AG10803 (cell line): ENCODE measurements around the gene GGACT.

Experiments
- DNase-seq: peaks from one replicate; pipeline ENCODE4 v3.0.0; 2010; ENCODE audit warnings: low read depth
- H3K4me3 ChIP-seq: 2 replicates; pipeline ENCODE4 v1.5.1; 2011; ENCODE audit warnings: mild to moderate bottlenecking, low read length, control low read depth
- CTCF ChIP-seq: conservative IDR thresholded peaks from 2 replicates; pipeline ENCODE4 v1.5.1; 2011; ENCODE audit warnings: mild to moderate bottlenecking, low read length, control low read depth, inconsistent platforms

The GGACT gene

GRCh38 chr13:100559886-100560285 lies 28.7 kb downstream of the GGACT start:
- no peak for TF ChIP-seq CTCF
- H3K4me3 ChIP-seq = no peak overlapping the region
- no peak for DNase-seq

- no peak overlapping the region for H3K4me3 ChIP-seq
- no peak for DNase-seq
These were observed 35.8 kb downstream of the GGACT start for GRCh38 chr13:100552755-100553154.

GRCh38 chr13:100549316-100549715 lies 39.3 kb downstream of the GGACT start:
- no peak for DNase-seq
- H3K4me3 ChIP-seq = no peak overlapping the region
- TF ChIP-seq CTCF = no peak

More at GRCh38 chr13:100552755-100553154, 35.8 kb downstream of the GGACT start:
- TF ChIP-seq CTCF = no peak

DNA sequence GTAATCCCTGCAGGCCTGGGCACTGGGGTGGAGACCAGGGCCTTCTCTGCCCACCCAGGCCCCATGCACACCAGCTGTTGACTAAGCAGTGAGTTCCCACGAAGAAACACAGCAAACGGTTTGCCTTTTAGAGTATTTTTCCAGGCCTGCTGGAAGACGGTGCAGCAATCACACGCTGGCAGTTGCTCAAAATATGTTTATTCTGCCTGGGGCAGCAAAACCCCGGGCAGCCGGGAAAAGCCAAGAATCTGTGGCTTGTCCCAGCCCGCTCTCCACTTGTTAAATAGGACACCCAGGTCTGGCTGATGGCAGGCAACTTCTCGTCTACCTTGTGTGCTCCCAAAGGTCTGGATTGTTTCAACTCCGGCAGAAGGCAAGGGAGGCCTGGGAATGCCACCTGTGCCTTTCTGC lies 40.8 kb downstream of the GGACT start:
- no peak overlapping the region for H3K4me3 ChIP-seq
- no peak for TF ChIP-seq CTCF
- peak; percentile 34 for DNase-seq

GRCh38 chr13:100546713-100547405 lies 41.7 kb downstream of the GGACT start:
- no peak overlapping the region for H3K4me3 ChIP-seq
- no peak for TF ChIP-seq CTCF
- no peak for DNase-seq

DNA sequence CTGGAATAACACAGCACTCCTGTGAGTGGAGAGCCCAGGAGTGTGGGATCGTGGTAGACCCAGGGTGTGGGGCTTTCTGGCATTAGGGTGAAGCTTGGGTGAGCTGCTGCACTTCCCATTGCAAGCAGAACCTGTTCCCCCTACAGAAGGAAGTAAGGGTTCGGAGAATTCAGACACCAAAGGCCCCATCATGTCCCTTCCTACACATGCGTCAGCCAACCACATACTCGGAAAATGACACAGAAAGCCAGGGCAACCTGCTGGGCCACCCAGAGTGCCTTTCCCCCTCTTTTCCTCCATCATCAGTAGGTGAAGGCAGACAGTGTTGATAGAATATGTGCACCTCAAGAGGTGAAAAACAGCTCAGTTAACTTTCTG lies 42.9 kb downstream of the GGACT start:
- DNase-seq = no peak
- no peak overlapping the region for H3K4me3 ChIP-seq
- no peak for TF ChIP-seq CTCF

DNA sequence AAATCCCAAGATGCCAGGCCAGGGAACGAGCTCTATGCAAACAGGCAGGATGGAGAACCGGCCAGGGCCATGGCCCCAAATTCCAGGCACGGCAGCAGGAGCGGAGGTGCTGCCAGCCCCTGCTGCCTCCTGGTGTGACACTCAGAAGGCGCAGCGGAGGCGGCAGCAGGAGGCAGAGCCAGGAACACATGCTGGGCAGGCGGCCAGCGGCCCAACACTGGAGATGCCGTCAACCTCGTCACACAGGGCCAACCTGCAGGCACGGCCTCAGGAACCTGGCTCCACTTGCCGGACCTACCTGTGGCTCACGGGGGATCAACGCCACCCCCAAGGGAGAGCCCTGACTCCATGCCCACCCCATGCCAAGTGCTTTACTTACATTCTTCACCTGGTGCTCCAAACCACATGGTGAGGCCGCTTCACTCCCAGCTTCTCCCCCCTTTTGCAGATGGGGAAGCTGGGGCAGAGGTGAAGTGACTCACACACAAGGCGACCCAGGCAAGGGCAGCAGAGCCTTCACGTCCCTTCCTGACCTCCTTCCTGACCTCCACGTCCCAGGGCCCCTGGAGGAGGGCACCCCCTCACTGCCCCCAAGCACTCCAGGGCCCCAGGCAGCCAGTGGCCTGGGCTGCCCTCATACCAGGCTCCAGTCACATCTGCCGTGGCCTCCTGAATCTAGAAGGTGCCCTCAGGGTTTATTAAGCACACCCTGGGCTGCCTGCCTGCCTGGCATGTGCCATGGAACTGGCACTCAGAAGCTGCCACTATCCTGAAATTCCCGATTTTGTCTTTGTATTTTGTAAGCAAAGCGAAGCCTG lies 43.5 kb downstream of the GGACT start:
- DNase-seq = no peak
- no peak for TF ChIP-seq CTCF
- H3K4me3 ChIP-seq = no peak overlapping the region
